Loucy (cell line): ENCODE measurements around the gene OSTM1.

ENCODE experiments used
- CTCF ChIP-seq: fragments of 200-600 bp; sonication (generic); conservative IDR thresholded peaks from 2 replicates; pipeline ENCODE4 v1.5.1; 2014; ENCODE audit warnings: mild to moderate bottlenecking, antibody characterized with exemption, low read length
- EZH2phosphoT487 ChIP-seq: fragments of 200-600 bp; IDR thresholded peaks from 2 replicates; pipeline ENCODE4 v1.6.1; 2018; ENCODE audit warnings: antibody characterized with exemption, mild to moderate bottlenecking, moderate library complexity, borderline replicate concordance

GRCh38 chr6:108108374-108108773, 33.8 kb upstream of the OSTM1 start:
- TF ChIP-seq CTCF (no peak), EZH2phosphoT487 (no peak)
